GM21367 (cell line): ENCODE measurements around the gene CECR2.

Experiments
- ATAC-seq: cut with Tn5 transposase; IDR thresholded peaks from one replicate; pipeline ENCODE4 v1.9.1; 2021; ENCODE audit not compliant: unreplicated experiment

The CECR2 gene

GRCh38 chr22:17366830-17367229 lies 2.4 kb upstream of the CECR2 start:
- ATAC-seq, result no peak

DNA sequence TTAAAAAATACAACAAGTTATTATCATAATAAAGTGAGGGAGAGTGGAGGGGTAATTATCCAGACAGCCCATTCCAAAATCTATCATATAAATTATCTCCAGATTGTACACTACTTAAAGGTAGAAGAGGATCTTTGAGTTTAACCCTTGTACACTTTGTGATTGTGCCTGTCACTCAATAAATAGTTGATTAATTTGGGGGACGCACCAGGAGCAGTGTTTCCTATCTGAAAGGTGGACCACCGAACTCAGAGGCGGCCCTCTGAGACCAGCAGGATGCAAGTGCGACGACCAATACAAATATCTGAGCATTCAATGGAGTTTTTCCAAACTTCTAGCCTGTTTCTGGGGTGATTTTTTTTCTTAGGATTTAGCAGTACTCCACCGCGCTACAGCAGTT lies 1.1 kb upstream of the CECR2 start:
- no peak for ATAC-seq

GRCh38 chr22:17368554-17369438 lies 464 bp upstream of the CECR2 start:
- no peak for ATAC-seq

DNA sequence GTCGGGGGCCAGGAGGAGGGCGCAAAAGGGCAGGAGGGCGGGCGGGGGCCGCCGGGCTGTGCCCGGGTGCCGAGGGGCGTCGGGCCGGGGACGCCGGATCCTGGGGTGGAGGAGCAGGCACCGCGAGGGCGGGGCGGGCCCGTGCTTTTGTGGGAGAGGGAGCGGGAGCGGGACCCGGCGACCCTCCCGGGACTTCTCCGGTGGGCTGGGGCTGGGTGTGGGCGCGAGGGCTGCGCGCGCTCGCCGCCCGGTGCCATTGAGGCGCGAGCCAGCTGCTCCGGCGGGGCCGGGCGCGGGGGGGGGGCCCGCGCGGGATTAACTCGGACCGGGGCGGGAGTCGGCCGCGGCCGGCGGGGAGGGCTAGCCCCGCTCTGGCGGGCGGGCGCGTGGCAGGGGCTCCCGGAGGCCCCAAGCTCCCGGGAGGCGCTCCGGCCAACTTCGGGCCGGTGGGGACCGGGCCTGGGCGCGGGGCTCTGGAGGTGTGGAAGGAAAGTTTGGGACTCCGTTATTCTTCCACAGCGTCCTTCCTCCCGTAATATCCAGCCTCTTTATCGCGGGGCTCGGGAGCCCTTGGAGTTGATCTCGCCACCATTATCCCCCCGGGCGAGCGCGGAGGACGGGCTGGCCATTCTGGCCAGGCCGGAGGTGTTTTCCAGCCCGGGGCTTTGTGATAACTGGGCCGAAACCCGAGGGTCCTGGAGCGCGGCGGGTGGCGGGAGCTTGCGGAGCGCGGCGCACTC lies 936 bp downstream of the CECR2 start:
- no peak for ATAC-seq

- ATAC-seq, result no peak
These were observed 1.6 kb downstream of the CECR2 start for GRCh38 chr22:17370766-17371432.

DNA sequence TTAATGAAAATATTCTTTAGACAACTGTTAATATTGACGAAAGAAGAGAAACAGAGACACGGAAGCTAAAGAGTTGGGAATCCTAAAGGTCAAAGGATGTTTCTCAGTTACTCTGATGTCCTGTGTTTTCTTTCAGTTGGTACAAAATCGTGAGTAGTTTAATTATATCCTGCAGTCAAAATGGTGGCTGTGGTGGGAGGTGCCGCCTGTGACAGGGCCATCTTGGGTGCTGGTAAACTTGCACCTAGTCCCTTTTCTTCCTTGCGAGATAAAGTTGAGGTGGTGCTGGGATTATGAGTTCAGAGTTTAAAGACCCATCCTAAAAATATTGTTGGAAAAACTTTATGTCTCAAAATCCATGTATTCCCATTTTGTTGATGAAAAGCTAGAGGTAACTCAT lies 2.2 kb downstream of the CECR2 start:
- no peak for ATAC-seq

- ATAC-seq, result no peak
These were observed 4.6 kb downstream of the CECR2 start for GRCh38 chr22:17373855-17374254.

DNA sequence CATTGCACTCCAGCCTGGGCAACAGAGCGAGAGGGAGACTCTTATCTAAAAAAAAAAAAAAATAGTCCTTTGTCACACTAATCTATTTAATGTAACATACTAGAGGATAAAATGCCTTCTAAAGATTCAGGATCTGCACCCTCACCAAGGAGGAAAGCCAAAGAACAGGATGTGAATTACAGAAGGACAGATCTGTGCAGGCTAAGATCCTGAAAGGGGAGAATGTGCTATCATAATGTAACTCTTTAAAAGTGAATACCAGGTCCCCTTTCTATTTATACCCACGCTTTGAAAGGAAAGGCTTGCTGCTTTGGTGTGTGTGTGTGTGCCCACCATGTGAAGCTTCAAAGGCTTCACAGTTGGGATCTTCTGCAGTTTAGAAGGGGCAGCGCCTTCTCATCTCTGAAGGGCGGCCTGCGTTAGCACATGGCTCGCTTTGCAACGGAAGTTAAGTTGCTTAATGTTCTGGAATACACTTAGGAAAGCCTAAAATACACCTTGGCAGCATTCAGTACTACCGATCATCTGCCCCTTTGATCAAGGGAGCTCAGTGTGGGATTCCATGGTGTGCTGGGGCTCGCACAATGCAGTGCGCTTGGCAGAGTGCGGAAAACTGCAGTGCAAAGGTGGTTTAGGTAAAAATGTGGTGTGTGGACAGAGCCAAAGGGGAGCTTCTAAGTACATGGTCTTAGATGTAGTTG lies 6.8 kb downstream of the CECR2 start:
- no peak for ATAC-seq

GRCh38 chr22:17376950-17377349 lies 7.7 kb downstream of the CECR2 start:
- no peak for ATAC-seq

GRCh38 chr22:17379944-17380343 lies 10.7 kb downstream of the CECR2 start:
- no peak for ATAC-seq

- no peak for ATAC-seq
These were observed 11.3 kb downstream of the CECR2 start for GRCh38 chr22:17380359-17381087.

GRCh38 chr22:17381192-17381913 lies 12.1 kb downstream of the CECR2 start:
- ATAC-seq, result no peak

GRCh38 chr22:17384612-17385330 lies 15.5 kb downstream of the CECR2 start:
- no peak for ATAC-seq

- ATAC-seq, result no peak
These were observed 18.1 kb downstream of the CECR2 start for GRCh38 chr22:17387356-17387755.

DNA sequence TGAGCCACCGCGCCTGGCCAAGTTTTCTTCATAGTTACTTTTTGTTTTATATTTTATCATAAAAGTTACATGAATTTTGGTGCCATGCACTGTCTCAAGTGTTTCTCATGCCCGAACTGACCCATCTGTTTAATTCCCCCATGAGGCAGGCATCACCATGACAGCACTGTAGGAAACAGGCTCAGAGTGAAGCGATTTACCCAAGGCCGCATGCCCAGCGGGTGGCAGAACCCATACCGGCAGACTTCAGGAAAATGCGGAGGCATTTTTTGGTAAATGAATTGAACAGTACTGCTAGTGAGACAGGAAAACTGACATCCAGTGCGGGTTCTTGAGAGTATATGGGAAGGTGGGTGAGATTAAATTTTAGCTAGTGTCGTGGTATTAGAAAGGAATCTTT lies 19.0 kb downstream of the CECR2 start:
- ATAC-seq, result no peak

GRCh38 chr22:17390087-17390486 lies 20.8 kb downstream of the CECR2 start:
- ATAC-seq, result no peak

GRCh38 chr22:17396516-17396915 lies 27.3 kb downstream of the CECR2 start:
- ATAC-seq, result no peak

GRCh38 chr22:17397756-17398547 lies 28.7 kb downstream of the CECR2 start:
- no peak for ATAC-seq
